Activated T-cell treated with anti-CD3 and anti-CD28 coated beads, Interleukin-2, amount 50 U/mL, for 4 hours (primary cell): ENCODE measurements around the gene OGFOD3. TPM values are rescaled to one million over a fixed set of nuclear protein-coding genes. Genes with fewer than 3 reads are reported as not detected.

Experiments used
- total RNA-seq, 3 donors: library from RNA; stranded (reverse); gene quantifications; one replicate each; pipeline ENCODE4 v1.2.1, GENCODE V29; 2021

OGFOD3 gene
- total RNA-seq, 3 donors from 2014 or later: 23.2 to 29.1 (median 24.0) TPM

Other genes starting within 250 kb of the OGFOD3 start
- 10 to 100 TPM; 48.9 to 64.6 (median 60.5) TPM for gene CCDC57, start 205.7 kb downstream of the OGFOD3 start, total RNA-seq
- 10 to 100 TPM; 22.0 to 31.5 (median 26.3) TPM for gene SLC16A3, start 189.5 kb downstream of the OGFOD3 start, total RNA-seq
- 100 to 1,000 TPM; 152 to 170 (median 164) TPM for gene CSNK1D, start 144.9 kb downstream of the OGFOD3 start, total RNA-seq
- 100 to 1,000 TPM; 256 to 382 (median 364) TPM for gene CD7, start 101.0 kb downstream of the OGFOD3 start, total RNA-seq
- 1 to 10 TPM; 2.6 to 3.8 (median 3.0) TPM for gene SECTM1, start 84.8 kb downstream of the OGFOD3 start, total RNA-seq
- under 1 TPM; 0.16 to 0.38 (median 0.25) TPM for gene TEX19, start 59.3 kb downstream of the OGFOD3 start, total RNA-seq
- not detected for gene UTS2R, start 46.8 kb downstream of the OGFOD3 start, total RNA-seq
- gene HEXD, start 239 bp downstream of the OGFOD3 start, total RNA-seq: 10 to 100 TPM; 16.5 to 19.9 (median 19.0) TPM
- gene CYBC1, start 32.2 kb upstream of the OGFOD3 start, total RNA-seq: 100 to 1,000 TPM; 151 to 165 (median 156) TPM
- gene NARF, start 40.2 kb upstream of the OGFOD3 start, total RNA-seq: 10 to 100 TPM; 40.9 to 55.9 (median 45.9) TPM
- gene FOXK2, start 101.1 kb upstream of the OGFOD3 start, total RNA-seq: 10 to 100 TPM; 73.6 to 78.5 (median 75.9) TPM
- gene WDR45B, start 229.9 kb upstream of the OGFOD3 start, total RNA-seq: 10 to 100 TPM; 47.1 to 52.5 (median 47.4) TPM